Adipocyte (in vitro differentiated cells): Measurements from ENCODE around the gene CHSY3.

Source experiments
- DNase-seq: peaks from one replicate; pipeline ENCODE4 v3.0.0-alpha.2; 2015; ENCODE audit warnings: low read depth
- H3K27me3 ChIP-seq: replicated peaks from 2 replicates; pipeline ENCODE4 v1.7.0; 2013; ENCODE audit warnings: mild to moderate bottlenecking, low read length, moderate library complexity; ENCODE audit not compliant: control insufficient read depth, insufficient read depth
- H3K36me3 ChIP-seq: 2 replicates; pipeline ENCODE4 v1.7.0; 2013; ENCODE audit warnings: low read length, mild to moderate bottlenecking, moderate library complexity; ENCODE audit not compliant: control insufficient read depth, insufficient read depth, severe bottlenecking
- H3K4me1 ChIP-seq: 2 replicates; pipeline ENCODE4 v1.7.0; 2013; ENCODE audit warnings: mild to moderate bottlenecking, low read length, moderate library complexity; ENCODE audit not compliant: control insufficient read depth, insufficient read depth
- H3K4me3 ChIP-seq: 2 replicates; pipeline ENCODE4 v1.7.0; 2013; ENCODE audit warnings: mild to moderate bottlenecking, low read length, moderate library complexity
- H3K9ac ChIP-seq: 2 replicates; pipeline ENCODE4 v1.7.0; 2013; ENCODE audit warnings: mild to moderate bottlenecking, low read length, moderate library complexity
- H3K9me3 ChIP-seq: 2 replicates; pipeline ENCODE4 v1.7.0; 2013; ENCODE audit warnings: mild to moderate bottlenecking, low read length, moderate library complexity; ENCODE audit not compliant: control insufficient read depth

The CHSY3 gene

DNA sequence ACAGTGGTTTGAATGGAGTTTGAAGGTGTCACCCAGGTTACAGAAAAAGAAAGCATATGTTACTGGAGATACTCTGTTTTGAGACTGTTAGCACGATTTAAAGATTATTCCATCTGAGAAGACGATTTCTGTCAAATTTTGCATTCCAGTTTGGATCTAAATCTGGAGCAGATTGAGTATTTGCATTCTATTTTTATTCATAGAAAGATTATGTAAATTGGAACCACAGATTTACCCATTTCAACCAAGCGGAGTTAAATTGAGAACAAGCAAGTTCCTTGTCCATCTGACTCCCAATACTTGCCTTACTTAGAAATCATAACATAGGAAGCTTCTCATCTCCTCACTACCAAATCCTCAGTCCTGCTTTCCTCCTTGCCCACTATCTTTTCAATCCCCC lies 255.7 kb downstream of the CHSY3 start:
- Histone ChIP-seq H3K9ac (no peak overlapping the region), H3K27me3 (no peaks in the 10 kb centered on the region), H3K9me3 (no peaks in the 10 kb centered on the region), H3K36me3 (no peaks in the 10 kb centered on the region), H3K4me3 (no peak overlapping the region), H3K4me1 (peaks cover 5% of the 10 kb centered on the region)
- DNase-seq = no peak

DNA sequence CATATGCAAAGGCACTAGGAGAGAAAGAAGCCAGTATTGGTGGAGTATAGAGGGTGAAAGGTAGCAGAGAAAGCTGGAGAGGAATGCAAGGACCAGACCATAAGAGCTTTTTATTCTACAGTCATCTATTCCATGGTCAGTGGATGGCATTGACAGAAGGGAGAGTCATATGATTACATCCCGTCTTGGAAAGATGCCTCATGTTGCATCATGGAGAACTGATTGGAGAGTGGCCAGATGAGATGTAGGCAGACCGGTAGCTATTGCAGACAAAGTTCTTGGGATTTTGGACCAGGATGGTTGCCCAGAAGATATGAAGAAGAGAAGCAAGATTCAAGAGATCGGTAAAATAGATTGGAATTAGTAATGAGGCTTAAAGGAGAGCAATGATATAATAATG lies 260.7 kb downstream of the CHSY3 start:
- Histone ChIP-seq H3K27me3 (no peaks in the 10 kb centered on the region), H3K4me1 (no peaks in the 10 kb centered on the region), H3K4me3 (no peak overlapping the region), H3K36me3 (no peaks in the 10 kb centered on the region), H3K9me3 (no peaks in the 10 kb centered on the region), H3K9ac (no peak overlapping the region)
- DNase-seq = peak; percentile 39

DNA sequence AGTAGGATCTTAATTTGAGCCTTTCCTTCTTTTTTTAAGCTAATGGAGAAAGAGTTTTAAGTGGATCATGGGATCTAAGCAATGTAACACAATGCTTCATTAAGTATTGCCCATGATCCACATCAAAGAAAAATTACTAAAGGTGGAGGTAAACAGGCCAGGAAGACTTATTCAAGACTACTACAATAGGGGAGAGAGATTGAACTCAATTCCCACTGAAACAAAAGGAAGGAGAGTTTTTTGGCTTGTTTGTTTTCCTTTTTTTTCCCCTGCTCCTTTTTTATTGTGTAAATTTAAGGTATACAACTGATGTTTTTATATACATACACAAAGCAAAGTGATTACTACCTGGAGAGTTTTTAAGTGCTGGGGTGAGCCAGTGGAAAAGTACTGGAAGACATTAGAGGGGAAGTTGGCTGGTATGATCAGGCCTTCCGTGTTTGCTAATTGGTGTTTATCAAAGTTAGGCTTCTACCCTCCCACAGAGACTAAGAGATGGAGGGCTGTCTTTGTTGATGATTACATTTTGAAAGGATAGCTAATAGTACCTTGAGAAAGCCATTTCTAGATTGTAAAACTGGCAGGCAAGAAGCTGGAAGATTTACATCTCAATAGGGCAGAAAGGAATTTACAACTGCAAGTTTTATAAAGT lies 262.7 kb downstream of the CHSY3 start:
- DNase-seq = no peak
- Histone ChIP-seq H3K4me1 (no peaks in the 10 kb centered on the region), H3K9me3 (no peaks in the 10 kb centered on the region), H3K36me3 (no peaks in the 10 kb centered on the region), H3K27me3 (no peaks in the 10 kb centered on the region), H3K9ac (no peak overlapping the region), H3K4me3 (no peak overlapping the region)

GRCh38 chr5:130168211-130168610 lies 263.9 kb downstream of the CHSY3 start:
- no peaks in the 10 kb centered on the region for H3K4me1 ChIP-seq
- no peaks in the 10 kb centered on the region for H3K36me3 ChIP-seq
- no peak overlapping the region for H3K4me3 ChIP-seq
- H3K9ac ChIP-seq = no peak overlapping the region
- no peaks in the 10 kb centered on the region for H3K9me3 ChIP-seq
- peak; percentile 74 for DNase-seq
- H3K27me3 ChIP-seq = no peaks in the 10 kb centered on the region

DNA sequence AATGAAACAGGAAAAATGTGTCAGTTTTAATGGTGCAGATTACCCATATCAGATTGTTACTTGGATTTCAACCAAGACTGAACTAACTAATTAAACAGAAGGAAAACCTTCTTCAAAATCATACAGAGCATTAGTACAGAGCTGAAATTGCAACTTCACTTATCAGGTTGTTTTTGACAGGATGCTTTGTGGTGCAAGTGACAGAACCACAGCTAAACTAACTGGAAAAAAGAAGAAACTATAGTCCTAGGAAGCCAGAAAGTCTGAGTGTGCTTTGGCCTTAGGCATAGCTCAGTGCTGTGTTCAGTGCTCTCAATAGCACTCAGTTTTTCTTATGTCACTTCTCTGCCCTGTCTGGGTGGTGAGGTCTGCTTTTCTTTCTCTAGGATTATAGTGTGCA lies 267.4 kb downstream of the CHSY3 start:
- no peak for DNase-seq

DNA sequence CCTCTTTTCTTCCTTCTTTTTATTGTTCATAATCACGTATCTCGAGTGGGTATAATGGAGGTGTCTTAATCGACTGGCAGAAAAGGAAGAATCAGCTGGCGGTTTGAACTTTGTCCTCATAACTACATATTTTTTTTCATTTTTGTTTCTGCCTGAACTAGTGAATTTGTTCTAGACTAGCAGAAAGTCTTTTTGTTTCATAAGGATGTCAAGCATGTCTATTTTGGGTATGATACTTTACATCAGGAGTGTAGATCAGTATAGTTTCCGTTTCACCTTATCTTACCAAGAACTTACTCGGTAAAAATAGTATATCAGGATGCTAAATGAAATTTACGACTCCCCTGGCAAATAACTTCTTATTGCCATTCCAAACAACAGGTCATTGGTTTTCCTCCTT lies 278.9 kb downstream of the CHSY3 start:
- Histone ChIP-seq H3K4me1 (peaks cover 4% of the 10 kb centered on the region), H3K9ac (no peak overlapping the region), H3K36me3 (peaks cover 14% of the 10 kb centered on the region), H3K27me3 (no peaks in the 10 kb centered on the region), H3K9me3 (no peaks in the 10 kb centered on the region), H3K4me3 (no peak overlapping the region)
- DNase-seq = no peak

More for the DNA sequence above, 267.4 kb downstream of the CHSY3 start:
- Histone ChIP-seq H3K9ac (no peak overlapping the region), H3K4me1 (no peaks in the 10 kb centered on the region), H3K4me3 (no peak overlapping the region), H3K27me3 (no peaks in the 10 kb centered on the region), H3K9me3 (no peaks in the 10 kb centered on the region), H3K36me3 (no peaks in the 10 kb centered on the region)

GRCh38 chr5:130189961-130190360 lies 285.7 kb downstream of the CHSY3 start:
- Histone ChIP-seq H3K4me3 (no peak overlapping the region), H3K9ac (no peak overlapping the region), H3K27me3 (no peaks in the 10 kb centered on the region), H3K9me3 (no peaks in the 10 kb centered on the region), H3K4me1 (no peaks in the 10 kb centered on the region), H3K36me3 (peaks cover 6% of the 10 kb centered on the region)
- no peak for DNase-seq

DNA sequence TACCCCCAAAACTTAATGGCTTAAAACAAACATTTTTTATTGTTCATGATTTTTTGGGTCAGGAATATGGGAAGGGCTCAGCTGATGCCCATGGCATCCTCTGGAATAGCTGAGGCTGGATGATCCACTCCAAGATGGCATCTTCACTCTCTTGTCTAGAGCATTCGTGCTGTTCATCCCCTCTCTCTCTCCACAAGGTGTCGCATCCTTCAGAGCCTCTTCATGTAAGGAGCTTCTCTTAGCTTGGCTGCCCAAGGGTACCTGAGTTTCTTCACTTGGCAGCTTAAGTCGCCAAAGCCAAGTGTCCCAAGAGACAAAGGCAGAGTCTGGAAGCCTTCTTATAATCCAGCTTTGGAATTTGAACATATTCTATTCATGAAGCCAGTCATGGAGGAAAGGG lies 294.7 kb downstream of the CHSY3 start:
- Histone ChIP-seq H3K9me3 (no peaks in the 10 kb centered on the region), H3K4me1 (no peaks in the 10 kb centered on the region), H3K9ac (no peak overlapping the region), H3K4me3 (no peak overlapping the region), H3K27me3 (no peaks in the 10 kb centered on the region), H3K36me3 (no peaks in the 10 kb centered on the region)
- DNase-seq = no peak

- H3K36me3 ChIP-seq = no peaks in the 10 kb centered on the region
- H3K9me3 ChIP-seq = peaks cover 4% of the 10 kb centered on the region
- no peak overlapping the region for H3K9ac ChIP-seq
- no peak for DNase-seq
- no peaks in the 10 kb centered on the region for H3K27me3 ChIP-seq
- no peak overlapping the region for H3K4me3 ChIP-seq
- no peaks in the 10 kb centered on the region for H3K4me1 ChIP-seq
Observed at GRCh38 chr5:130206686-130207085, 302.4 kb downstream of the CHSY3 start.

DNA sequence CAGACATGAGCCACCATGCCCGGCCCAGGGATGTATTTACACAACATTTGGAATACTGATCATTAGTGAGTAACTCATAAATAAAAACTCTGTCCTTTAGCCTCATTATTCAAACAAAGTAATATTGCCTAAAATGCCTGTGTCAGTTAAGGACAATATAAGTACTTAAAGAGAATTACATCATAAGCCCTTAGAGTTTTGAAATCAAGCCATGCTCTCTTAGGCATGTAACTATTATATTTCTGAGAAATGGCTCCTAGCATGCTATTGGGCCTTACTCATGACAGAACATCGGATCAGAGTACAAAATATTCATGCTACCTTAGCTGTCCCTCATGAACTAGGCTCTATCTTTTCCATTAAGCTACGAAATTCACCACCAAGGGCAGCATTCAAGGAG lies 309.3 kb downstream of the CHSY3 start:
- Histone ChIP-seq H3K36me3 (no peaks in the 10 kb centered on the region), H3K4me1 (peaks cover 19% of the 10 kb centered on the region), H3K9me3 (no peaks in the 10 kb centered on the region), H3K9ac (no peak overlapping the region), H3K27me3 (no peaks in the 10 kb centered on the region), H3K4me3 (no peak overlapping the region)
- DNase-seq = peak; percentile 81

DNA sequence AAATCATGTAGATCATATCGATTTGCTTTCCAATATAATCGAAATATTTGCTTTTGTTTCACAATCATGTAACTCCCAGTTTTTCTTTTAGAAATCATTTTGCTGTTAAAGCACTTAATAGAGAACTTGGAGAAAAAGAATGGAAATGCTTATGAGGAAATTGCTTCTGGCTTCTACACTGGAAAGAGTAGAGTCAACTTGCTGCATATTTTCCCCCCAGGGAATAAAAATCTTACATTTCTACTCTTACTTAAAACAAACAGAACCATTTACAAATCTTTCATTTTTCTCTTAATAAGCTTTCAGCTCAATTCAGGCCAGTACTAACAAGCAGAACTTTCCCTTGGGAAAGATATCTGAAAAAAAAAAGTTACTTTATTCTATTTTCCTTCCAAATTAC lies 312.0 kb downstream of the CHSY3 start:
- Histone ChIP-seq H3K4me1 (peaks cover 19% of the 10 kb centered on the region), H3K27me3 (no peaks in the 10 kb centered on the region), H3K9me3 (no peaks in the 10 kb centered on the region), H3K9ac (no peak overlapping the region), H3K36me3 (no peaks in the 10 kb centered on the region), H3K4me3 (no peak overlapping the region)
- peak; percentile 46 for DNase-seq

DNA sequence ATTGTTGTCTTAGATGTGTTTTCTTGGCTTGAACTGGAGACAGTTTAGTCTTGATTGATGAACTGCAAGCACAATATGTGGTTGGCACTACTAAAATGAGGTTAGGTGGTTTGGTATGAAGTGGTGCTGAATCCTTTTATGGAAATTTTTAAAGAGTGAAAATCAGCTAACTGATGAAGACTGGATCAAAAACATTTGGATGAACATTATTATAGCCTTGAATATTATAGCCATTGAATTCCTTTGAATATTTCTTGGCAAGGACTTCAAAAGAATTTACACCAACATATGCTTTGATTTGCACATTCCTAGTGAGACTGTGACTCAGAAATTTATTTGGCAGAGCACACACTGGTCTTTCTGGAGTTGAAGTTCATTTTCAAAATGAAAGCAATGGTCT lies 318.3 kb downstream of the CHSY3 start:
- peak; percentile 30 for DNase-seq
- Histone ChIP-seq H3K9me3 (no peaks in the 10 kb centered on the region), H3K36me3 (no peaks in the 10 kb centered on the region), H3K4me1 (peaks cover 11% of the 10 kb centered on the region), H3K9ac (no peak overlapping the region), H3K4me3 (peak overlapping the region; percentile 49), H3K27me3 (no peaks in the 10 kb centered on the region)
